K562 (cell line): ENCODE results near the gene STAP1. TPM values are rescaled to one million over a fixed set of nuclear protein-coding genes. Genes with fewer than 3 reads are reported as not detected.

ENCODE experiments used
- AFF4 ChIP-seq: sonication (generic); formaldehyde crosslinking; IDR thresholded peaks from 2 replicates; pipeline ENCODE4 v1.8.0; 2023; ENCODE audit warnings: mild to moderate bottlenecking, missing genetic modification reagents
- BCL6 ChIP-seq: fragments of 250-450 bp; sonication (Bioruptor Pico); IDR thresholded peaks from 2 replicates; pipeline ENCODE4 v1.4.0; 2020
- CTCF ChIP-seq, 3 experiments: IDR thresholded peaks in 2 of 3; conservative IDR thresholded peaks in 1 of 3; 2 replicates each; pipeline ENCODE4 v1.5.1; 2011 to 2012; ENCODE audit warnings: low read length in 3 of 3, mild to moderate bottlenecking in 3 of 3, control low read depth in 2 of 3, improper control_type of control experiment in 1 of 3, inconsistent platforms in 1 of 3, low read depth in 1 of 3, mixed read lengths in 1 of 3, moderate library complexity in 1 of 3; ENCODE audit not compliant: insufficient read depth in 2 of 3
- ELK3 ChIP-seq: fragments of 450-650 bp; formaldehyde crosslinking; IDR thresholded peaks from 2 replicates; pipeline ENCODE4 v1.4.0; 2020; ENCODE audit warnings: mild to moderate bottlenecking
- FOSL1 ChIP-seq: fragments of 200-800 bp; sonication (Bioruptor generic); conservative IDR thresholded peaks from 2 replicates; pipeline ENCODE4 v1.6.1; 2016; ENCODE audit warnings: missing genetic modification characterization, missing compliant biosample characterization
- GMEB1 ChIP-seq: fragments of 250-450 bp; sonication (Bioruptor Pico); IDR thresholded peaks from 2 replicates; pipeline ENCODE4 v1.4.0; 2020; ENCODE audit warnings: mild to moderate bottlenecking
- GTF2A2 ChIP-seq: IDR thresholded peaks from 2 replicates; pipeline ENCODE4 v1.6.1; 2016; ENCODE audit warnings: mild to moderate bottlenecking, missing genetic modification characterization, missing compliant biosample characterization
- NR1H2 ChIP-seq: sonication (generic); formaldehyde crosslinking; IDR thresholded peaks from 2 replicates; pipeline ENCODE4 v1.4.0; 2020; ENCODE audit warnings: mild to moderate bottlenecking, missing genetic modification reagents
- POU5F1 ChIP-seq: fragments of 150-350 bp; IDR thresholded peaks from 2 replicates; pipeline ENCODE4 v1.6.1; 2014; ENCODE audit warnings: borderline replicate concordance, low read length, low read depth, mild to moderate bottlenecking; ENCODE audit not compliant: partially characterized antibody
- RAD21 ChIP-seq, 2 experiments: fragments of 250-450 bp in 1 of 2; fragments of 450-650 bp in 1 of 2; sonication (Bioruptor Pico) in 1 of 2; formaldehyde crosslinking in 1 of 2; IDR thresholded peaks in 1 of 2; conservative IDR thresholded peaks in 1 of 2; 2 replicates each; pipeline versions ENCODE4 v1.4.0 to v1.8.0; 2020 to 2022; ENCODE audit warnings: mild to moderate bottlenecking in 2 of 2, moderate library complexity in 1 of 2
- RNF219 ChIP-seq: fragments of 250-450 bp; sonication (Bioruptor Pico); IDR thresholded peaks from 2 replicates; pipeline ENCODE4 v1.5.0; 2022; ENCODE audit warnings: mild to moderate bottlenecking
- TBP ChIP-seq: optimal IDR thresholded peaks from 2 replicates; pipeline ENCODE3; 2011; ENCODE audit warnings: low read depth, low read length, improper control_type of control experiment
- U2AF1 ChIP-seq: fragments of 200-400 bp; formaldehyde crosslinking; optimal IDR thresholded peaks from 2 replicates; pipeline ENCODE3; 2017; ENCODE audit warnings: mild to moderate bottlenecking, low read depth, low read length, moderate library complexity
- ZEB2 ChIP-seq: fragments of 450-650 bp; IDR thresholded peaks from 2 replicates; pipeline ENCODE4 v1.6.1; 2016
- ZNF134 ChIP-seq: fragments of 250-450 bp; sonication (Bioruptor Pico); conservative IDR thresholded peaks from 2 replicates; pipeline ENCODE4 v1.4.0; 2020
- ZNF282 ChIP-seq: sonication (generic); formaldehyde crosslinking; IDR thresholded peaks from 2 replicates; pipeline ENCODE4 v1.8.1; 2023; ENCODE audit warnings: missing genetic modification reagents
- ZNF507 ChIP-seq: conservative IDR thresholded peaks from 2 replicates; pipeline ENCODE4 v1.6.1; 2017; ENCODE audit warnings: missing genetic modification characterization, missing compliant biosample characterization
- polyA plus RNA-seq, 8 experiments: library from polyadenylated mRNA; depleted of rRNA in 4 of 8; stranded (reverse) in 5 of 8; unstranded in 3 of 8; fragments of >200 nt; fragmentation: Nextera tagmentation in 2 of 8; fragmentation: Illumina TruSeq in 1 of 8; extraction: Ambion mirVana in 2 of 8; extraction: Trizol in 1 of 8; gene quantifications; 2 replicates each; pipeline versions ENCODE4 v1.2.1 to v1.2.3, GENCODE V29; 2011 to 2014; ENCODE audit warnings: inconsistent platforms in 1 of 8, missing spikeins in 1 of 8
- total RNA-seq, 7 experiments: library from RNA; depleted of rRNA in 6 of 7; stranded (reverse); fragments of >200 nt in 6 of 7; fragmentation: Illumina TruSeq in 2 of 7; extraction: Trizol in 2 of 7; gene quantifications; 2 replicates each; pipeline versions ENCODE4 v1.2.1 to v1.2.3, GENCODE V29; 2011 to 2021; ENCODE audit warnings: low replicate concordance in 1 of 7

STAP1 gene
- total and polyA plus RNA-seq, 9 of the 15 experiments (the other 6 are each of a cell fraction or from before 2014, with no cell fraction given), result 0.50 to 5.6 (median 1.4) TPM

GRCh38 chr4:67575232-67576058 lies 16.9 kb downstream of the STAP1 start (continued):
- TF ChIP-seq RAD21 (CRISPR knock-in tag; conservative IDR thresholded peaks at IDR 0.05 in 1 of 2, IDR thresholded peaks at IDR 0.05 in 1 of 2), result no peak
- TF ChIP-seq TBP, result peak; percentile 96
- TF ChIP-seq AFF4 (CRISPR knock-in tag), result no peak
- no peak; the same call in 1 of the 2 replicates for TF ChIP-seq GTF2A2 (tag)
- no peak for TF ChIP-seq POU5F1
- TF ChIP-seq FOSL1 (tag), result no peak
- TF ChIP-seq U2AF1, result no peak
- no peak for TF ChIP-seq ZNF507 (tag)
- no peak for TF ChIP-seq ZNF134
- TF ChIP-seq BCL6 (CRISPR knock-in tag), result no peak
- no peak for TF ChIP-seq GMEB1 (CRISPR knock-in tag)
- TF ChIP-seq ZEB2, result no peak
- no peak for TF ChIP-seq NR1H2 (CRISPR knock-in tag)
- TF ChIP-seq CTCF (IDR thresholded peaks at IDR 0.05 in 2 of 3, conservative IDR thresholded peaks at IDR 0.05 in 1 of 3; ENCODE audit: insufficient read depth in 2 of 3, low read depth in 1 of 3, low read length in 3 of 3), result no peak
- no peak for TF ChIP-seq ELK3 (CRISPR knock-in tag)
- no peak for TF ChIP-seq ZNF282 (CRISPR knock-in tag)
- no peak for TF ChIP-seq RNF219 (CRISPR knock-in tag)
